Stimulated activated CD8-positive, alpha-beta memory T cell treated with anti-CD3 and anti-CD28 coated beads, Interleukin-4, amount 100 ng/mL, for 48 hours (primary cell): ENCODE data around the gene ABCC10.
"Not testable (repeated sequence)": the region's sequence is repeated elsewhere in the genome, so short reads cannot be mapped to it uniquely, and the experiment has no call there.

Experiments used
- DNase-seq: peaks from one replicate; pipeline ENCODE4 v3.0.0-alpha.2; 2020

Gene ABCC10

GRCh38 chr6:43413002-43413401, 14.3 kb upstream of the ABCC10 start:
- no peak for DNase-seq

- not testable (repeated sequence) for DNase-seq
Measured at GRCh38 chr6:43415275-43415674, 12.1 kb upstream of the ABCC10 start.

GRCh38 chr6:43416935-43417334, 10.4 kb upstream of the ABCC10 start:
- DNase-seq: no peak

GRCh38 chr6:43420012-43420709, 7.2 kb upstream of the ABCC10 start:
- no peak for DNase-seq

GRCh38 chr6:43421831-43422230, 5.5 kb upstream of the ABCC10 start:
- no peak for DNase-seq

- not testable (repeated sequence) for DNase-seq
Measured at GRCh38 chr6:43425083-43425482, 2.3 kb upstream of the ABCC10 start.

GRCh38 chr6:43426928-43427405, 374 bp upstream of the ABCC10 start:
- DNase-seq: no peak

GRCh38 chr6:43428112-43428570, 800 bp downstream of the ABCC10 start:
- no peak for DNase-seq

GRCh38 chr6:43428874-43429273, 1.5 kb downstream of the ABCC10 start:
- no peak for DNase-seq

- no peak for DNase-seq
Measured at GRCh38 chr6:43432009-43432945, 4.9 kb downstream of the ABCC10 start.

GRCh38 chr6:43433148-43433547, 5.8 kb downstream of the ABCC10 start:
- no peak for DNase-seq

- DNase-seq: no peak
Measured at GRCh38 chr6:43434001-43434840, 6.9 kb downstream of the ABCC10 start.

GRCh38 chr6:43434943-43435342, 7.6 kb downstream of the ABCC10 start:
- no peak for DNase-seq

GRCh38 chr6:43435682-43436437, 8.5 kb downstream of the ABCC10 start:
- DNase-seq: no peak

GRCh38 chr6:43436577-43437282, 9.4 kb downstream of the ABCC10 start:
- no peak for DNase-seq

GRCh38 chr6:43437700-43438099, 10.4 kb downstream of the ABCC10 start:
- no peak for DNase-seq

- no peak for DNase-seq
Measured at GRCh38 chr6:43442935-43443334, 15.6 kb downstream of the ABCC10 start.

GRCh38 chr6:43444036-43444435, 16.7 kb downstream of the ABCC10 start:
- DNase-seq: no peak

GRCh38 chr6:43444582-43444981, 17.2 kb downstream of the ABCC10 start:
- DNase-seq: no peak

- no peak for DNase-seq
Measured at GRCh38 chr6:43445576-43445975, 18.2 kb downstream of the ABCC10 start.

- DNase-seq: no peak
Measured at GRCh38 chr6:43447604-43448003, 20.3 kb downstream of the ABCC10 start.
